ENCODE results near the gene SLC22A3. TPM values are rescaled to one million over a fixed set of nuclear protein-coding genes. Genes with fewer than 3 reads are reported as not detected.

SLC22A3 gene
- total RNA-seq, 1 experiment from 2014 or later: 0.07 TPM

GRCh38 chr6:160312900-160313299 is 35.3 kb upstream of the SLC22A3 start (continued):
- TF ChIP-seq, protein P1, sequence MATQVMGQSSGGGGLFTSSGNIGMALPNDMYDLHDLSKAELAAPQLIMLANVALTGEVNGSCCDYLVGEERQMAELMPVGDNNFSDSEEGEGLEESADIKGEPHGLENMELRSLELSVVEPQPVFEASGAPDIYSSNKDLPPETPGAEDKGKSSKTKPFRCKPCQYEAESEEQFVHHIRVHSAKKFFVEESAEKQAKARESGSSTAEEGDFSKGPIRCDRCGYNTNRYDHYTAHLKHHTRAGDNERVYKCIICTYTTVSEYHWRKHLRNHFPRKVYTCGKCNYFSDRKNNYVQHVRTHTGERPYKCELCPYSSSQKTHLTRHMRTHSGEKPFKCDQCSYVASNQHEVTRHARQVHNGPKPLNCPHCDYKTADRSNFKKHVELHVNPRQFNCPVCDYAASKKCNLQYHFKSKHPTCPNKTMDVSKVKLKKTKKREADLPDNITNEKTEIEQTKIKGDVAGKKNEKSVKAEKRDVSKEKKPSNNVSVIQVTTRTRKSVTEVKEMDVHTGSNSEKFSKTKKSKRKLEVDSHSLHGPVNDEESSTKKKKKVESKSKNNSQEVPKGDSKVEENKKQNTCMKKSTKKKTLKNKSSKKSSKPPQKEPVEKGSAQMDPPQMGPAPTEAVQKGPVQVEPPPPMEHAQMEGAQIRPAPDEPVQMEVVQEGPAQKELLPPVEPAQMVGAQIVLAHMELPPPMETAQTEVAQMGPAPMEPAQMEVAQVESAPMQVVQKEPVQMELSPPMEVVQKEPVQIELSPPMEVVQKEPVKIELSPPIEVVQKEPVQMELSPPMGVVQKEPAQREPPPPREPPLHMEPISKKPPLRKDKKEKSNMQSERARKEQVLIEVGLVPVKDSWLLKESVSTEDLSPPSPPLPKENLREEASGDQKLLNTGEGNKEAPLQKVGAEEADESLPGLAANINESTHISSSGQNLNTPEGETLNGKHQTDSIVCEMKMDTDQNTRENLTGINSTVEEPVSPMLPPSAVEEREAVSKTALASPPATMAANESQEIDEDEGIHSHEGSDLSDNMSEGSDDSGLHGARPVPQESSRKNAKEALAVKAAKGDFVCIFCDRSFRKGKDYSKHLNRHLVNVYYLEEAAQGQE (IDR thresholded peaks at IDR 0.05; ENCODE audit: low read depth): no peak
- TF ChIP-seq JUND (IDR thresholded peaks at IDR 0.05) (no peak), MAX (IDR thresholded peaks at IDR 0.05) (no peak), EZH2 (IDR thresholded peaks at IDR 0.05) (no peak), ELF1 (IDR thresholded peaks at IDR 0.05; ENCODE audit: borderline replicate concordance, low read depth) (no peak)

GRCh38 chr6:160315310-160315709 is 32.9 kb upstream of the SLC22A3 start:
- intact Hi-C loops (cut with micrococcal nuclease): no loop called here
- H2AFZ ChIP-seq (ENCODE audit: low read depth, low read length, poor library complexity, severe bottlenecking): no peak overlapping the region
- no peak overlapping the region for H3K4me3 ChIP-seq (replicated peaks in 1 of 2; ENCODE audit: low read depth in 1 of 2, low read length in 2 of 2)
- POLR2A ChIA-PET: no interaction called here
- no peak overlapping the region for H3K27ac ChIP-seq (ENCODE audit: low read depth, low read length)
- DNase-seq (ENCODE audit: low read depth, low spot score) (no peak), ATAC-seq (no peak)
- H3K4me1 ChIP-seq (ENCODE audit: control insufficient read depth in 1 of 2, insufficient read depth in 2 of 2, low read length in 2 of 2): no peaks in the 10 kb centered on the region
- H3K27me3 ChIP-seq (ENCODE audit: insufficient read depth, low read length): no peaks in the 10 kb centered on the region
- H3K9ac ChIP-seq (ENCODE audit: low read length): no peak overlapping the region
- BruUV-seq (replicated peaks): no TSS peak
- H3K4me2 ChIP-seq (ENCODE audit: low read length): no peak overlapping the region
- H3K36me3 ChIP-seq (ENCODE audit: control insufficient read depth in 1 of 2, insufficient read depth in 2 of 2, low read length in 2 of 2): no peaks in the 10 kb centered on the region
- no peaks in the 10 kb centered on the region for H3K9me2 ChIP-seq (ENCODE audit: insufficient read depth)
- H3K9me3 ChIP-seq (ENCODE audit: control insufficient read depth in 1 of 2, insufficient read depth in 1 of 2, low read depth in 1 of 2, low read length in 2 of 2): no peaks in the 10 kb centered on the region
- CTCF ChIA-PET: no interaction called here
- H3K79me2 ChIP-seq (ENCODE audit: insufficient read depth, low read length): no peaks in the 10 kb centered on the region
- no peaks in the 10 kb centered on the region for H4K20me1 ChIP-seq (ENCODE audit: insufficient read depth)
- RAD21 ChIA-PET (ENCODE audit: low non-redundant PET in 1 of 2, low total read pairs in 2 of 2, uncharacterized antibody in 2 of 2, unreplicated experiment in 2 of 2): no interaction called here
- TF ChIP-seq JUND (IDR thresholded peaks at IDR 0.05) (no peak), CTCF (IDR thresholded peaks at IDR 0.05 in 2 of 3, conservative IDR thresholded peaks at IDR 0.05 in 1 of 3; ENCODE audit: borderline replicate concordance in 1 of 3, insufficient read depth in 1 of 3, low read depth in 2 of 3, low read length in 2 of 3) (no peak), EZH2 (IDR thresholded peaks at IDR 0.05) (no peak), SRF (IDR thresholded peaks at IDR 0.05; ENCODE audit: low read depth) (no peak), CBX3 (IDR thresholded peaks at IDR 0.05; ENCODE audit: low read depth) (no peak), YY1 (IDR thresholded peaks at IDR 0.05; ENCODE audit: extremely low read depth, insufficient replicate concordance, low read depth, low read length) (no peak), SP1 (IDR thresholded peaks at IDR 0.05; ENCODE audit: low read depth) (no peak), RAD21 (IDR thresholded peaks at IDR 0.05; ENCODE audit: low read depth) (no peak), ZFX (IDR thresholded peaks at IDR 0.05) (no peak), EZH2phosphoT487 (IDR thresholded peaks at IDR 0.05; ENCODE audit: borderline replicate concordance) (no peak)
- TF ChIP-seq, protein P1 (IDR thresholded peaks at IDR 0.05; ENCODE audit: low read depth): no peak
- TF ChIP-seq, protein P2, sequence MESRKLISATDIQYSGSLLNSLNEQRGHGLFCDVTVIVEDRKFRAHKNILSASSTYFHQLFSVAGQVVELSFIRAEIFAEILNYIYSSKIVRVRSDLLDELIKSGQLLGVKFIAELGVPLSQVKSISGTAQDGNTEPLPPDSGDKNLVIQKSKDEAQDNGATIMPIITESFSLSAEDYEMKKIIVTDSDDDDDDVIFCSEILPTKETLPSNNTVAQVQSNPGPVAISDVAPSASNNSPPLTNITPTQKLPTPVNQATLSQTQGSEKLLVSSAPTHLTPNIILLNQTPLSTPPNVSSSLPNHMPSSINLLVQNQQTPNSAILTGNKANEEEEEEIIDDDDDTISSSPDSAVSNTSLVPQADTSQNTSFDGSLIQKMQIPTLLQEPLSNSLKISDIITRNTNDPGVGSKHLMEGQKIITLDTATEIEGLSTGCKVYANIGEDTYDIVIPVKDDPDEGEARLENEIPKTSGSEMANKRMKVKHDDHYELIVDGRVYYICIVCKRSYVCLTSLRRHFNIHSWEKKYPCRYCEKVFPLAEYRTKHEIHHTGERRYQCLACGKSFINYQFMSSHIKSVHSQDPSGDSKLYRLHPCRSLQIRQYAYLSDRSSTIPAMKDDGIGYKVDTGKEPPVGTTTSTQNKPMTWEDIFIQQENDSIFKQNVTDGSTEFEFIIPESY (IDR thresholded peaks at IDR 0.05; ENCODE audit: extremely low read depth, insufficient replicate concordance, low read length): no peak
